Measurements from ENCODE around the gene KCNK16. TPM values are rescaled to one million over a fixed set of nuclear protein-coding genes. Genes with fewer than 3 reads are reported as not detected.

Gene KCNK16
- total RNA-seq, 1 donor: not detected

DNA sequence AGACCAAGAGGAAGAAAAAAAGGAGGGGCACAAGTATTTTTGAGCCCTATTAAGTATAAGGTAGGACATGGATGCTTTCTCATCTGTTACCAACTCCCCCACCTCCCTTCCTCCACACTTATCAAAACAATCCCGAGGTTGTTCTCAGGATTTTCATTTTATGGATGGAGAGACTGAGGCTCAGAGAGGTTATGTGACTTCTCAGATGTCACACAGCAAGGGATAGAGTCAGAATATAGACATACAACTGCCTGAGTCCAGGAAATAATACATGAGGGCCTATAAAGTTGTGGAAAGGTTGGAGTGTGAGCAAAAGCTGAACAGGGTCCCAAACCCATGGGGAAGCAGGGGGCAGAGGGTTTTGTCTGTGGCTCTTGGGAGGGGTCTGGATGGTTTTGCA, 27.6 kb downstream of the KCNK16 start:
- H3K4me3 ChIP-seq (ENCODE audit: insufficient read depth, low read length): no peak overlapping the region
- H3K79me2 ChIP-seq (ENCODE audit: insufficient read depth, low read length): no peaks in the 10 kb centered on the region
- H3K9me3 ChIP-seq (ENCODE audit: low read depth, low read length): no peaks in the 10 kb centered on the region
- no peaks in the 10 kb centered on the region for H3K36me3 ChIP-seq (ENCODE audit: insufficient read depth, low read length)
- no peak overlapping the region for H2AFZ ChIP-seq (ENCODE audit: low read length)
- H3K4me1 ChIP-seq (ENCODE audit: insufficient read depth, low read length): no peaks in the 10 kb centered on the region
- no peak overlapping the region for H3K4me2 ChIP-seq (ENCODE audit: insufficient read depth, low read length)
- no peaks in the 10 kb centered on the region for H4K20me1 ChIP-seq (ENCODE audit: insufficient read depth, low read length)
- H3K27me3 ChIP-seq (ENCODE audit: insufficient read depth, low read length): no peaks in the 10 kb centered on the region
- TF ChIP-seq, protein P1, sequence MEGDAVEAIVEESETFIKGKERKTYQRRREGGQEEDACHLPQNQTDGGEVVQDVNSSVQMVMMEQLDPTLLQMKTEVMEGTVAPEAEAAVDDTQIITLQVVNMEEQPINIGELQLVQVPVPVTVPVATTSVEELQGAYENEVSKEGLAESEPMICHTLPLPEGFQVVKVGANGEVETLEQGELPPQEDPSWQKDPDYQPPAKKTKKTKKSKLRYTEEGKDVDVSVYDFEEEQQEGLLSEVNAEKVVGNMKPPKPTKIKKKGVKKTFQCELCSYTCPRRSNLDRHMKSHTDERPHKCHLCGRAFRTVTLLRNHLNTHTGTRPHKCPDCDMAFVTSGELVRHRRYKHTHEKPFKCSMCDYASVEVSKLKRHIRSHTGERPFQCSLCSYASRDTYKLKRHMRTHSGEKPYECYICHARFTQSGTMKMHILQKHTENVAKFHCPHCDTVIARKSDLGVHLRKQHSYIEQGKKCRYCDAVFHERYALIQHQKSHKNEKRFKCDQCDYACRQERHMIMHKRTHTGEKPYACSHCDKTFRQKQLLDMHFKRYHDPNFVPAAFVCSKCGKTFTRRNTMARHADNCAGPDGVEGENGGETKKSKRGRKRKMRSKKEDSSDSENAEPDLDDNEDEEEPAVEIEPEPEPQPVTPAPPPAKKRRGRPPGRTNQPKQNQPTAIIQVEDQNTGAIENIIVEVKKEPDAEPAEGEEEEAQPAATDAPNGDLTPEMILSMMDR (IDR thresholded peaks at IDR 0.05; ENCODE audit: extremely low read depth, low read depth, low read length): no peak
- DNase-seq (ENCODE audit: insufficient read length, low spot score, missing footprints): peak; percentile 18
- no peak overlapping the region for H3K27ac ChIP-seq (ENCODE audit: low read depth, low read length)

DNA sequence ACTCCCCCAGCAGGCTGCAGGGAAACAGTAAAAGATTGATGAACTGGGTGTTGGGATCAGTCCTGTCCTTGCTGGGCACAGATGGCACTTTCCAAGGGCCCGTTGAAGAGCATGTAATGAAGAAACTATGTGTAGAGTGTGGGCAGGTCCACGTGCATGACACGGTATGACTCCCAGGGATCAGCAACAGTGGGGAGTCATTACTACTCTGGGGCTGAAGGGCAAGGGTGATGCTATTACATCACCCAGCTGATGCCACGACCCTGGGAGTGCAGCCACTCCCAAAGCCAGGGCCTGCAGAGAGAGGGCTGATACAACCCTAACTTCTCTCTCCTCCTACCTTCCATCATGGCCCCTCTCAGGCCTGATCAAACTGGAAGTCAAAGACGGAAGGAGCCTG, 28.4 kb downstream of the KCNK16 start:
- Histone ChIP-seq H3K27me3 (ENCODE audit: insufficient read depth, low read length) (no peaks in the 10 kb centered on the region), H3K9me3 (ENCODE audit: low read depth, low read length) (no peaks in the 10 kb centered on the region), H3K36me3 (ENCODE audit: insufficient read depth, low read length) (no peaks in the 10 kb centered on the region), H3K4me1 (ENCODE audit: insufficient read depth, low read length) (no peaks in the 10 kb centered on the region), H3K4me3 (ENCODE audit: insufficient read depth, low read length) (no peak overlapping the region), H3K4me2 (ENCODE audit: insufficient read depth, low read length) (no peak overlapping the region), H3K79me2 (ENCODE audit: insufficient read depth, low read length) (no peaks in the 10 kb centered on the region), H4K20me1 (ENCODE audit: insufficient read depth, low read length) (no peaks in the 10 kb centered on the region), H2AFZ (ENCODE audit: low read length) (no peak overlapping the region), H3K27ac (ENCODE audit: low read depth, low read length) (no peak overlapping the region)
- TF ChIP-seq, protein P1 (IDR thresholded peaks at IDR 0.05; ENCODE audit: extremely low read depth, low read depth, low read length): no peak
- DNase-seq (ENCODE audit: insufficient read length, low spot score, missing footprints): peak; percentile 68

DNA sequence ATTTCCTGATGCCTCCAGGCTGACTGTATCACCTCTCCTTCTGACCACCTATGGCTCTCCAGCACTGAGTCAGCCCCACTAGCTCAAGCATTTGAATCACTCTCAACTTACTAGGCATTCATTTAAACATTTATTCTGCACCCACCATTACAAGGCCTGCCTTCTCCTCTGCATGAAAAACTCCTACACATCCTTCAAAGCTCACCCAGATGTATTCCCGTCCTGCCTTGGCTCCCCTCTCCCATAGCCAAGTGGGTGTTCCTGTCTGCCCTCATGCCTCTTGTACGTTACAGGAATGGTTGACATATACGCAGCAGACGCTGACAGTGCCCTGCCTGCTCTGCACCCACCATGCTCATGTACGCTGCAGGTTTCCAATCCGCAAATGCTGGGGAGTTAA, 29.9 kb downstream of the KCNK16 start:
- Histone ChIP-seq H3K79me2 (ENCODE audit: insufficient read depth, low read length) (no peaks in the 10 kb centered on the region), H3K27me3 (ENCODE audit: insufficient read depth, low read length) (no peaks in the 10 kb centered on the region), H3K4me1 (ENCODE audit: insufficient read depth, low read length) (no peaks in the 10 kb centered on the region), H3K9me3 (ENCODE audit: low read depth, low read length) (no peaks in the 10 kb centered on the region), H2AFZ (ENCODE audit: low read length) (no peak overlapping the region), H3K27ac (ENCODE audit: low read depth, low read length) (no peak overlapping the region), H4K20me1 (ENCODE audit: insufficient read depth, low read length) (no peaks in the 10 kb centered on the region), H3K4me3 (ENCODE audit: insufficient read depth, low read length) (no peak overlapping the region), H3K36me3 (ENCODE audit: insufficient read depth, low read length) (no peaks in the 10 kb centered on the region), H3K4me2 (ENCODE audit: insufficient read depth, low read length) (no peak overlapping the region)
- TF ChIP-seq, protein P1 (IDR thresholded peaks at IDR 0.05; ENCODE audit: extremely low read depth, low read depth, low read length): no peak
- no peak for DNase-seq (ENCODE audit: insufficient read length, low spot score, missing footprints)

DNA sequence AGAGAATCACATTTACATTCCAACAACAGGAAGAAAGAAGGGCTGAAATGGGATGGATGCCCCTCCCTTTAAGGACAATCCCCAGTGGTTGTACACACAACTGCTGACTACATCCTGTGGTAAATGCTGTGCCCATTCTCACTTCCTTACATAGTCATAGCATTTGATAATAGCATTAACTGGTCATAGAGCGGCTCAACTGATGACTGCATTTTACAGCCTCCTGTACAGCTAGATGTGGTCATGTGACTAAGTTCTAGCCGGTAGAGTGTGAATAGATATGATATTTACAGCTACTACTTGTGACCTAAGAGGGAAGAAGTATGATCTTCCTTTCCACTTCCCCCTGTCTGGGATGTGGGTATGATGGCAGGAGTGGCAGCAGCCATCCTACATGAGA, 33.0 kb downstream of the KCNK16 start:
- Histone ChIP-seq H3K79me2 (ENCODE audit: insufficient read depth, low read length) (no peaks in the 10 kb centered on the region), H3K4me1 (ENCODE audit: insufficient read depth, low read length) (no peaks in the 10 kb centered on the region), H3K4me2 (ENCODE audit: insufficient read depth, low read length) (no peak overlapping the region), H2AFZ (ENCODE audit: low read length) (no peak overlapping the region), H3K36me3 (ENCODE audit: insufficient read depth, low read length) (no peaks in the 10 kb centered on the region), H3K9me3 (ENCODE audit: low read depth, low read length) (no peaks in the 10 kb centered on the region), H4K20me1 (ENCODE audit: insufficient read depth, low read length) (no peaks in the 10 kb centered on the region), H3K27me3 (ENCODE audit: insufficient read depth, low read length) (no peaks in the 10 kb centered on the region), H3K27ac (ENCODE audit: low read depth, low read length) (no peak overlapping the region), H3K4me3 (ENCODE audit: insufficient read depth, low read length) (no peak overlapping the region)
- no peak for DNase-seq (ENCODE audit: insufficient read length, low spot score, missing footprints)
- TF ChIP-seq, protein P1 (IDR thresholded peaks at IDR 0.05; ENCODE audit: extremely low read depth, low read depth, low read length): no peak

All from osteoblast (primary cell).